GM12878 (cell line): ENCODE results near the gene HHIPL1. TPM values are rescaled to one million over a fixed set of nuclear protein-coding genes. Genes with fewer than 3 reads are reported as not detected.

Experiments used
- ATAC-seq: fragments of 200-7000 bp; cut with Tn5 transposase; 3 replicates; pipeline ENCODE4 v1.9.1; 2020; ENCODE audit warnings: mild to moderate bottlenecking, moderate library complexity
- BruUV-seq: library from RNA; stranded (reverse); fragments of 400-500 nt; replicated peaks from 2 replicates; lab custom pipeline; 2021; lab: Mats Ljungman, UMichigan
- CTCF ChIA-PET: fragments of 300-600 bp; sonication (Branson Sonifier 250); formaldehyde crosslinking; extraction: SDS; loops from one replicate; lab custom pipeline; 2021; ENCODE audit warnings: inconsistent platforms; lab: Yijun Ruan, JAX
- POLR2A ChIA-PET: fragments of 350-600 bp; formaldehyde crosslinking; extraction: SDS; loops from one replicate; lab custom pipeline; 2021; ENCODE audit warnings: inconsistent platforms; lab: Charles Lee
- RAD21 ChIA-PET: fragments of 300-600 bp; sonication (Branson Sonifier 250); formaldehyde crosslinking; loops from one replicate; lab custom pipeline; 2023; ENCODE audit warnings: antibody characterized with exemption; ENCODE audit not compliant: unreplicated experiment; lab: Charles Lee
- SMC1A ChIA-PET: fragments of 300-600 bp; sonication (Branson Sonifier 250); formaldehyde crosslinking; loops from one replicate; lab custom pipeline; 2023; ENCODE audit not compliant: unreplicated experiment, uncharacterized antibody; lab: Charles Lee
- DNase-seq: peaks from one replicate; pipeline ENCODE4 v3.0.0-alpha.2; 2011; ENCODE audit warnings: low read depth, low spot score
- FAIRE-seq: peaks from 3 replicates; lab custom pipeline; 2011; peaks lifted over from hg19 to GRCh38; lab: Jason Lieb, UNC
- H2AFZ ChIP-seq: 2 replicates; pipeline ENCODE4 v1.6.0; 2011; ENCODE audit warnings: low read depth, low read length, control low read depth; ENCODE audit not compliant: control insufficient read depth
- H3K27ac ChIP-seq: 2 replicates; pipeline ENCODE4 v1.5.1; 2011; ENCODE audit warnings: control low read depth; ENCODE audit not compliant: control insufficient read depth, insufficient read depth
- H3K27me3 ChIP-seq, 2 experiments: replicated peaks in 1 of 2; 2 replicates each; pipeline versions ENCODE4 v1.6.0 to v1.6.1; 2011; ENCODE audit warnings: low read length in 1 of 2; ENCODE audit not compliant: control insufficient read depth in 2 of 2, insufficient read depth in 2 of 2
- H3K36me3 ChIP-seq, 2 experiments: 2 replicates each; pipeline ENCODE4 v1.5.1; 2011; ENCODE audit warnings: low read length in 1 of 2; ENCODE audit not compliant: control insufficient read depth in 2 of 2, insufficient read depth in 2 of 2
- H3K4me1 ChIP-seq: 2 replicates; pipeline ENCODE4 v1.6.1; 2011; ENCODE audit warnings: mild to moderate bottlenecking, low read length, moderate library complexity, mixed read lengths; ENCODE audit not compliant: control insufficient read depth, insufficient read depth
- H3K4me2 ChIP-seq: 2 replicates; pipeline ENCODE4 v1.6.0; 2011; ENCODE audit warnings: control low read depth; ENCODE audit not compliant: control insufficient read depth, insufficient read depth
- H3K4me3 ChIP-seq: fragments of 200-600 bp; sonication (generic); 2 replicates; pipeline ENCODE4 v1.5.1; 2016
- H3K79me2 ChIP-seq: 2 replicates; pipeline ENCODE4 v1.6.0; 2011; ENCODE audit warnings: low read length; ENCODE audit not compliant: control insufficient read depth, insufficient read depth
- H3K9ac ChIP-seq: 2 replicates; pipeline ENCODE4 v1.8.0; 2011; ENCODE audit warnings: low read length, control low read depth, mixed read lengths; ENCODE audit not compliant: control insufficient read depth, insufficient read depth
- H3K9me3 ChIP-seq: replicated peaks from 3 replicates; pipeline ENCODE4 v1.5.1; 2011; ENCODE audit warnings: mild to moderate bottlenecking, low read length; ENCODE audit not compliant: control insufficient read depth, insufficient read depth
- H4K20me1 ChIP-seq: 2 replicates; pipeline ENCODE4 v1.6.0; 2011; ENCODE audit not compliant: control insufficient read depth, insufficient read depth
- ESRRA ChIP-seq: IDR thresholded peaks from 2 replicates; pipeline ENCODE4 v1.6.1; 2012; ENCODE audit warnings: mild to moderate bottlenecking, low read length, improper control_type of control experiment
- EZH2 ChIP-seq: IDR thresholded peaks from 2 replicates; pipeline ENCODE4 v1.6.1; 2012; ENCODE audit warnings: low read depth, mild to moderate bottlenecking, control low read depth, inconsistent platforms, low read length, borderline replicate concordance; ENCODE audit not compliant: control insufficient read depth
- GABPA ChIP-seq: IDR thresholded peaks from 2 replicates; pipeline ENCODE4 v1.6.1; 2014; ENCODE audit warnings: antibody characterized with exemption, low read depth, mild to moderate bottlenecking, inconsistent platforms
- HDAC2 ChIP-seq: fragments of 200-600 bp; sonication (generic); IDR thresholded peaks from 2 replicates; pipeline ENCODE4 v1.6.1; 2017
- NBN ChIP-seq: fragments of 450-650 bp; IDR thresholded peaks from 2 replicates; pipeline ENCODE4 v1.6.1; 2016
- NR2F1 ChIP-seq: fragments of 450-650 bp; conservative IDR thresholded peaks from 2 replicates; pipeline ENCODE4 v1.6.1; 2017; ENCODE audit warnings: mild to moderate bottlenecking
- POLR2AphosphoS5 ChIP-seq: IDR thresholded peaks from 2 replicates; pipeline ENCODE4 v1.6.1; 2011; ENCODE audit warnings: mild to moderate bottlenecking, low read length, inconsistent platforms
- POU2F2 ChIP-seq: IDR thresholded peaks from 3 replicates; pipeline ENCODE4 v1.6.1; 2011; ENCODE audit warnings: low read depth, mild to moderate bottlenecking, low read length, borderline replicate concordance
- PRDM15 ChIP-seq: fragments of 450-650 bp; formaldehyde crosslinking; IDR thresholded peaks from 2 replicates; pipeline ENCODE4 v1.4.0; 2020; ENCODE audit warnings: mild to moderate bottlenecking, moderate library complexity
- SRF ChIP-seq, 2 experiments: IDR thresholded peaks; 2 replicates each; pipeline ENCODE4 v1.6.1; 2011; ENCODE audit warnings: low read depth in 2 of 2, low read length in 2 of 2, mild to moderate bottlenecking in 1 of 2, moderate library complexity in 1 of 2
- ZNF207 ChIP-seq: fragments of 450-650 bp; IDR thresholded peaks from 2 replicates; pipeline ENCODE4 v1.6.1; 2014; ENCODE audit warnings: antibody characterized with exemption, mild to moderate bottlenecking, borderline replicate concordance
- WGBS: methylation state at CpG from one replicate; pipeline ENCODE4 v1.1.6; 2016; ENCODE audit warnings: low lambda C conversion rate; ENCODE audit not compliant: insufficient replicate concordance, insufficient coverage; ENCODE audit errors: missing lambda C conversion rate; 5-methylcytosine and 5-hydroxymethylcytosine counted together
- in situ Hi-C: fragments of 300-500 bp; cut with MboI; formaldehyde crosslinking; loops from 9 replicates; pipeline ENCODE4 v1.14.3; 2018; ENCODE audit warnings: mixed read lengths
- intact Hi-C: fragments of 100-400 bp; cut with micrococcal nuclease; formaldehyde crosslinking; loops from one replicate; pipeline ENCODE4 v1.14.2; 2022; ENCODE audit not compliant: unreplicated experiment
- polyA plus RNA-seq, 11 experiments: library from polyadenylated mRNA; depleted of rRNA in 4 of 11; unstranded in 6 of 11; stranded (reverse) in 5 of 11; fragments of >200 nt; fragmentation: Nextera tagmentation in 4 of 11; fragmentation: Illumina TruSeq in 1 of 11; extraction: Ambion mirVana in 4 of 11; extraction: Trizol in 1 of 11; gene quantifications; 1 replicate in 1 of 11; 2 replicates in 10 of 11; pipeline versions ENCODE4 v1.2.1 to v1.2.3, GENCODE V29; 2011 to 2016; ENCODE audit warnings: inconsistent platforms in 2 of 11, missing spikeins in 2 of 11, low read depth in 1 of 11
- total RNA-seq, 4 experiments: library from RNA; depleted of rRNA in 3 of 4; stranded (reverse); fragments of >200 nt in 3 of 4; fragmentation: Illumina TruSeq in 1 of 4; extraction: Trizol in 1 of 4; gene quantifications; 2 replicates each; pipeline versions ENCODE4 v1.2.1 to v1.2.3, GENCODE V29; 2013 to 2021
- TF ChIP-seq, protein P1 (sequence below): fragments of 450-650 bp; IDR thresholded peaks from 2 replicates; pipeline ENCODE4 v1.6.1; 2017; ENCODE audit warnings: mild to moderate bottlenecking, low read depth, inconsistent platforms; ENCODE audit not compliant: poor library complexity, severe bottlenecking
- TF ChIP-seq, protein P2 (sequence below): fragments of 450-650 bp; IDR thresholded peaks from 2 replicates; pipeline ENCODE4 v1.6.1; 2017; ENCODE audit warnings: mild to moderate bottlenecking, moderate library complexity

HHIPL1 gene
- total and polyA plus RNA-seq, 10 of the 15 experiments (the other 5 are each of a cell fraction or from before 2014, with no cell fraction given), result 0.09 TPM; not detected in 9

GRCh38 chr14:99597911-99598600 is 46.9 kb upstream of the HHIPL1 start:
- ChIA-PET CTCF (no interaction called here), POLR2A (no interaction called here), SMC1A (no interaction called here), RAD21 (no interaction called here)
- peaks cover 11% of the 10 kb centered on the region; the same call in 1 of the 2 replicates for H3K4me1 ChIP-seq
- DNase-seq (no peak), ATAC-seq (no peak), FAIRE-seq (no peak)
- in situ Hi-C loops, result no loop called here
- no peaks in the 10 kb centered on the region for H3K36me3 ChIP-seq
- no peak overlapping the region for H2AFZ ChIP-seq
- no peak overlapping the region for H3K4me3 ChIP-seq
- BruUV-seq, result no TSS peak
- H3K27me3 ChIP-seq, result no peaks in the 10 kb centered on the region; a peak in 1 of 4 replicates
- no peaks in the 10 kb centered on the region for H3K79me2 ChIP-seq
- no peaks in the 10 kb centered on the region for H3K9me3 ChIP-seq
- H3K9ac ChIP-seq, result no peak overlapping the region
- intact Hi-C loops, result no loop called here
- no peaks in the 10 kb centered on the region for H4K20me1 ChIP-seq
- H3K27ac ChIP-seq, result no peak overlapping the region
- H3K4me2 ChIP-seq, result no peak overlapping the region
- 55% methylated on average over 20 of the region's 20 CpGs for WGBS
- TF ChIP-seq NR2F1 (no peak), ZNF207 (no peak), ESRRA (no peak), EZH2 (no peak), GABPA (no peak), POU2F2 (no peak), PRDM15 (no peak), HDAC2 (no peak), SRF (IDR thresholded peaks at IDR 0.05; ENCODE audit: low read depth in 2 of 2, low read length in 2 of 2) (no peak), POLR2AphosphoS5 (no peak), NBN (no peak)
- TF ChIP-seq, protein P1, sequence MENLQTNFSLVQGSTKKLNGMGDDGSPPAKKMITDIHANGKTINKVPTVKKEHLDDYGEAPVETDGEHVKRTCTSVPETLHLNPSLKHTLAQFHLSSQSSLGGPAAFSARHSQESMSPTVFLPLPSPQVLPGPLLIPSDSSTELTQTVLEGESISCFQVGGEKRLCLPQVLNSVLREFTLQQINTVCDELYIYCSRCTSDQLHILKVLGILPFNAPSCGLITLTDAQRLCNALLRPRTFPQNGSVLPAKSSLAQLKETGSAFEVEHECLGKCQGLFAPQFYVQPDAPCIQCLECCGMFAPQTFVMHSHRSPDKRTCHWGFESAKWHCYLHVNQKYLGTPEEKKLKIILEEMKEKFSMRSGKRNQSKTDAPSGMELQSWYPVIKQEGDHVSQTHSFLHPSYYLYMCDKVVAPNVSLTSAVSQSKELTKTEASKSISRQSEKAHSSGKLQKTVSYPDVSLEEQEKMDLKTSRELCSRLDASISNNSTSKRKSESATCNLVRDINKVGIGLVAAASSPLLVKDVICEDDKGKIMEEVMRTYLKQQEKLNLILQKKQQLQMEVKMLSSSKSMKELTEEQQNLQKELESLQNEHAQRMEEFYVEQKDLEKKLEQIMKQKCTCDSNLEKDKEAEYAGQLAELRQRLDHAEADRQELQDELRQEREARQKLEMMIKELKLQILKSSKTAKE, result no peak
- TF ChIP-seq, protein P2, sequence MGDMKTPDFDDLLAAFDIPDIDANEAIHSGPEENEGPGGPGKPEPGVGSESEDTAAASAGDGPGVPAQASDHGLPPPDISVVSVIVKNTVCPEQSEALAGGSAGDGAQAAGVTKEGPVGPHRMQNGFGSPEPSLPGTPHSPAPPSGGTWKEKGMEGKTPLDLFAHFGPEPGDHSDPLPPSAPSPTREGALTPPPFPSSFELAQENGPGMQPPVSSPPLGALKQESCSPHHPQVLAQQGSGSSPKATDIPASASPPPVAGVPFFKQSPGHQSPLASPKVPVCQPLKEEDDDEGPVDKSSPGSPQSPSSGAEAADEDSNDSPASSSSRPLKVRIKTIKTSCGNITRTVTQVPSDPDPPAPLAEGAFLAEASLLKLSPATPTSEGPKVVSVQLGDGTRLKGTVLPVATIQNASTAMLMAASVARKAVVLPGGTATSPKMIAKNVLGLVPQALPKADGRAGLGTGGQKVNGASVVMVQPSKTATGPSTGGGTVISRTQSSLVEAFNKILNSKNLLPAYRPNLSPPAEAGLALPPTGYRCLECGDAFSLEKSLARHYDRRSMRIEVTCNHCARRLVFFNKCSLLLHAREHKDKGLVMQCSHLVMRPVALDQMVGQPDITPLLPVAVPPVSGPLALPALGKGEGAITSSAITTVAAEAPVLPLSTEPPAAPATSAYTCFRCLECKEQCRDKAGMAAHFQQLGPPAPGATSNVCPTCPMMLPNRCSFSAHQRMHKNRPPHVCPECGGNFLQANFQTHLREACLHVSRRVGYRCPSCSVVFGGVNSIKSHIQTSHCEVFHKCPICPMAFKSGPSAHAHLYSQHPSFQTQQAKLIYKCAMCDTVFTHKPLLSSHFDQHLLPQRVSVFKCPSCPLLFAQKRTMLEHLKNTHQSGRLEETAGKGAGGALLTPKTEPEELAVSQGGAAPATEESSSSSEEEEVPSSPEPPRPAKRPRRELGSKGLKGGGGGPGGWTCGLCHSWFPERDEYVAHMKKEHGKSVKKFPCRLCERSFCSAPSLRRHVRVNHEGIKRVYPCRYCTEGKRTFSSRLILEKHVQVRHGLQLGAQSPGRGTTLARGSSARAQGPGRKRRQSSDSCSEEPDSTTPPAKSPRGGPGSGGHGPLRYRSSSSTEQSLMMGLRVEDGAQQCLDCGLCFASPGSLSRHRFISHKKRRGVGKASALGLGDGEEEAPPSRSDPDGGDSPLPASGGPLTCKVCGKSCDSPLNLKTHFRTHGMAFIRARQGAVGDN, result no peak
